ENCODE measurements around the gene BRD9.

- TF ChIP-seq FOXM1 (IDR thresholded peaks at IDR 0.05; ENCODE audit: borderline replicate concordance) (no peak), CTBP1 (IDR thresholded peaks at IDR 0.05; ENCODE audit: borderline replicate concordance) (no peak), LEF1 (IDR thresholded peaks at IDR 0.05; ENCODE audit: borderline replicate concordance) (no peak), SP1 (IDR thresholded peaks at IDR 0.05) (no peak), ELF4 (IDR thresholded peaks at IDR 0.05) (no peak), L3MBTL2 (conservative IDR thresholded peaks at IDR 0.05) (no peak), HDGF (IDR thresholded peaks at IDR 0.05; ENCODE audit: borderline replicate concordance) (no peak), ARNT (IDR thresholded peaks at IDR 0.05) (no peak), BHLHE40 (IDR thresholded peaks at IDR 0.05; ENCODE audit: borderline replicate concordance) (no peak), TARDBP (IDR thresholded peaks at IDR 0.05) (no peak), FOXK2 (IDR thresholded peaks at IDR 0.05) (no peak)
Observed at GRCh38 chr5:884345-885126, 8.1 kb downstream of the BRD9 start.

Measured in HEK293T (cell line).